K562 (cell line): Measurements from ENCODE around the gene SAP25. TPM values are rescaled to one million over a fixed set of nuclear protein-coding genes. Genes with fewer than 3 reads are reported as not detected.

Experiments used
- BRCA1 ChIP-seq, 2 experiments: fragments of 450-650 bp in 1 of 2; sonication (generic) in 1 of 2; formaldehyde crosslinking in 1 of 2; IDR thresholded peaks; 2 replicates each; pipeline versions ENCODE4 v1.5.0 to v1.6.1; 2017 to 2020; ENCODE audit warnings: mild to moderate bottlenecking in 1 of 2, missing genetic modification reagents in 1 of 2
- CHD2 ChIP-seq: IDR thresholded peaks from 2 replicates; pipeline ENCODE4 v1.6.1; 2011; ENCODE audit warnings: low read depth, low read length
- HDAC1 ChIP-seq, 2 experiments: fragments of 450-650 bp; IDR thresholded peaks; 2 replicates each; pipeline ENCODE4 v1.6.1; 2016 to 2017; ENCODE audit warnings: inconsistent platforms in 1 of 2, mild to moderate bottlenecking in 1 of 2, moderate library complexity in 1 of 2
- RBM14 ChIP-seq: fragments of 200-400 bp; formaldehyde crosslinking; IDR thresholded peaks from 2 replicates; pipeline ENCODE4 v1.6.1; 2018; ENCODE audit warnings: low read depth, mild to moderate bottlenecking, low read length, moderate library complexity, borderline replicate concordance; ENCODE audit not compliant: insufficient read depth
- TEAD4 ChIP-seq, 2 experiments: sonication (generic) in 1 of 2; formaldehyde crosslinking in 1 of 2; IDR thresholded peaks; 2 replicates each; pipeline versions ENCODE4 v1.6.1 to v1.8.0; 2012 to 2022; ENCODE audit warnings: borderline replicate concordance in 1 of 2, inconsistent platforms in 1 of 2, low read length in 1 of 2, mild to moderate bottlenecking in 1 of 2, missing genetic modification reagents in 1 of 2
- YY1 ChIP-seq, 3 experiments: IDR thresholded peaks; 2 replicates each; pipeline ENCODE4 v1.6.1; 2011; ENCODE audit warnings: low read length in 2 of 3, mild to moderate bottlenecking in 2 of 3, moderate library complexity in 2 of 3, borderline replicate concordance in 1 of 3, control low read depth in 1 of 3, low read depth in 1 of 3; ENCODE audit not compliant: insufficient read depth in 3 of 3, insufficient replicate concordance in 2 of 3, control insufficient read depth in 1 of 3, insufficient read length in 1 of 3; ENCODE audit errors: extremely low read depth in 1 of 3
- ZNF830 ChIP-seq: fragments of 250-450 bp; sonication (Bioruptor Pico); IDR thresholded peaks from 2 replicates; pipeline ENCODE4 v1.5.0; 2021; ENCODE audit warnings: mild to moderate bottlenecking
- polyA plus RNA-seq, 8 experiments: library from polyadenylated mRNA; depleted of rRNA in 4 of 8; stranded (reverse) in 5 of 8; unstranded in 3 of 8; fragments of >200 nt; fragmentation: Nextera tagmentation in 2 of 8; fragmentation: Illumina TruSeq in 1 of 8; extraction: Ambion mirVana in 2 of 8; extraction: Trizol in 1 of 8; gene quantifications; 2 replicates each; pipeline versions ENCODE4 v1.2.1 to v1.2.3, GENCODE V29; 2011 to 2014; ENCODE audit warnings: inconsistent platforms in 1 of 8, missing spikeins in 1 of 8
- total RNA-seq, 7 experiments: library from RNA; depleted of rRNA in 6 of 7; stranded (reverse); fragments of >200 nt in 6 of 7; fragmentation: Illumina TruSeq in 2 of 7; extraction: Trizol in 2 of 7; gene quantifications; 2 replicates each; pipeline versions ENCODE4 v1.2.1 to v1.2.3, GENCODE V29; 2011 to 2021; ENCODE audit warnings: low replicate concordance in 1 of 7
- TF ChIP-seq, protein P1 (sequence below): fragments of 250-450 bp; sonication (Bioruptor Pico); IDR thresholded peaks from 2 replicates; pipeline ENCODE4 v1.8.0; 2021; ENCODE audit warnings: mild to moderate bottlenecking, moderate library complexity
- TF ChIP-seq, protein P2 (sequence below): sonication (generic); formaldehyde crosslinking; IDR thresholded peaks from 2 replicates; pipeline ENCODE4 v1.9.0; 2022; ENCODE audit warnings: mild to moderate bottlenecking, missing genetic modification reagents
- TF ChIP-seq, protein P3 (sequence below): fragments of 450-650 bp; formaldehyde crosslinking; conservative IDR thresholded peaks from 2 replicates; pipeline ENCODE4 v1.4.0; 2022; ENCODE audit warnings: mild to moderate bottlenecking, missing genetic modification characterization
- TF ChIP-seq, protein P4 (sequence below): sonication (generic); formaldehyde crosslinking; IDR thresholded peaks from 2 replicates; pipeline ENCODE4 v1.8.0; 2023; ENCODE audit warnings: mild to moderate bottlenecking, missing genetic modification reagents
- TF ChIP-seq, protein P5 (sequence below): sonication (generic); formaldehyde crosslinking; IDR thresholded peaks from 2 replicates; pipeline ENCODE4 v1.8.1; 2023; ENCODE audit warnings: mild to moderate bottlenecking, missing genetic modification reagents
- TF ChIP-seq, protein P6 (sequence below): fragments of 450-650 bp; IDR thresholded peaks from 2 replicates; pipeline ENCODE4 v1.6.1; 2016; ENCODE audit warnings: borderline replicate concordance

The SAP25 gene
- total and polyA plus RNA-seq, 9 of the 15 experiments (the other 6 are each of a cell fraction or from before 2014, with no cell fraction given) = 0.13 to 5.3 (median 0.78) TPM; not detected in 1

DNA sequence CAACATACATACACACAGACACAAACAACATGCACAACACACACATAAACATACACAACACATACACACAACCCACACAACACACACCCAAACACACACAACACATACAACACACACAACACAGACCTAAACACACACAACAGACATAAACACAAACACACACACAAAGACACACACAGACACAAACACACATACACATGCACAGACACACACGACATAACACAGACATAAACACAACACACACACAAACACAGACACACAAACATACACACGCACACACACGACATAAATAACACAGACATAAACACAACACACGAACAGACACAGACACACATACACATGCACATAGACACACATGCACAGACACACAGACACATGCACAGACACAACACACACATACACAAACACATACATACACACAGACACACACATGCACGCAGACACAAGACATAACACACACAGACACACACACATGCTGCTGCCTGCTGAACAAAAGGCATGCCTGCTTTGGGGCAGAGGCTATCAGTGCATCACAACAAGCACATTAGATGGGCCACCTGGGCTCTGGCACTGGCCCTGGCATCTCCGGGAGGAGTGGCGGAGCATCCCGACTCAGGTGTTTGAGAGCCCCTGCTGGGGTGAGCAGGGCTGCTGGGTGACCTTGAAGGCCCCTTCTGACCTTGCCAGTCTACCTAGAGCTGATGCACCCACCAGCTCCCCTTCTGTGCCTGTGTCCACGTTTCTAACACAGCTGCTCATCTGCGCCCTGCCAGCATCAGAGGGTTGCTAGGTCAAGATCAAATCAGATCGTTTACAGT, 7.0 kb upstream of the SAP25 start (continued):
- TF ChIP-seq, protein P1, sequence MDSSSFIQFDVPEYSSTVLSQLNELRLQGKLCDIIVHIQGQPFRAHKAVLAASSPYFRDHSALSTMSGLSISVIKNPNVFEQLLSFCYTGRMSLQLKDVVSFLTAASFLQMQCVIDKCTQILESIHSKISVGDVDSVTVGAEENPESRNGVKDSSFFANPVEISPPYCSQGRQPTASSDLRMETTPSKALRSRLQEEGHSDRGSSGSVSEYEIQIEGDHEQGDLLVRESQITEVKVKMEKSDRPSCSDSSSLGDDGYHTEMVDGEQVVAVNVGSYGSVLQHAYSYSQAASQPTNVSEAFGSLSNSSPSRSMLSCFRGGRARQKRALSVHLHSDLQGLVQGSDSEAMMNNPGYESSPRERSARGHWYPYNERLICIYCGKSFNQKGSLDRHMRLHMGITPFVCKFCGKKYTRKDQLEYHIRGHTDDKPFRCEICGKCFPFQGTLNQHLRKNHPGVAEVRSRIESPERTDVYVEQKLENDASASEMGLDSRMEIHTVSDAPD (CRISPR knock-in tag) = no peak
- TF ChIP-seq, protein P2, sequence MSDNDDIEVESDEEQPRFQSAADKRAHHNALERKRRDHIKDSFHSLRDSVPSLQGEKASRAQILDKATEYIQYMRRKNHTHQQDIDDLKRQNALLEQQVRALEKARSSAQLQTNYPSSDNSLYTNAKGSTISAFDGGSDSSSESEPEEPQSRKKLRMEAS (CRISPR knock-in tag) = no peak; the same call in none of the 2 replicates
- TF ChIP-seq ZNF830 (CRISPR knock-in tag) (no peak), TEAD4 (IDR thresholded peaks at IDR 0.05; ENCODE audit: low read length) (no peak), TEAD4 (CRISPR knock-in tag; IDR thresholded peaks at IDR 0.05; ENCODE audit: borderline replicate concordance) (no peak), BRCA1 (IDR thresholded peaks at IDR 0.05) (no peak), BRCA1 (CRISPR knock-in tag; IDR thresholded peaks at IDR 0.05) (no peak), YY1 (IDR thresholded peaks at IDR 0.05; ENCODE audit: borderline replicate concordance in 1 of 3, control insufficient read depth in 1 of 3, extremely low read depth in 1 of 3, insufficient read depth in 3 of 3, insufficient read length in 1 of 3, insufficient replicate concordance in 2 of 3, low read depth in 1 of 3, low read length in 2 of 3) (no peak), HDAC1 (IDR thresholded peaks at IDR 0.05) (peak in 1 of 2 experiments; percentile 75; a peak in 2 of 4 replicates), CHD2 (no peak), RBM14 (no peak)
- TF ChIP-seq, protein P3, sequence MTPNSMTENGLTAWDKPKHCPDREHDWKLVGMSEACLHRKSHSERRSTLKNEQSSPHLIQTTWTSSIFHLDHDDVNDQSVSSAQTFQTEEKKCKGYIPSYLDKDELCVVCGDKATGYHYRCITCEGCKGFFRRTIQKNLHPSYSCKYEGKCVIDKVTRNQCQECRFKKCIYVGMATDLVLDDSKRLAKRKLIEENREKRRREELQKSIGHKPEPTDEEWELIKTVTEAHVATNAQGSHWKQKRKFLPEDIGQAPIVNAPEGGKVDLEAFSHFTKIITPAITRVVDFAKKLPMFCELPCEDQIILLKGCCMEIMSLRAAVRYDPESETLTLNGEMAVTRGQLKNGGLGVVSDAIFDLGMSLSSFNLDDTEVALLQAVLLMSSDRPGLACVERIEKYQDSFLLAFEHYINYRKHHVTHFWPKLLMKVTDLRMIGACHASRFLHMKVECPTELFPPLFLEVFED (CRISPR knock-in tag) = peak; percentile 85; the same call in 1 of the 2 replicates
- TF ChIP-seq, protein P4, sequence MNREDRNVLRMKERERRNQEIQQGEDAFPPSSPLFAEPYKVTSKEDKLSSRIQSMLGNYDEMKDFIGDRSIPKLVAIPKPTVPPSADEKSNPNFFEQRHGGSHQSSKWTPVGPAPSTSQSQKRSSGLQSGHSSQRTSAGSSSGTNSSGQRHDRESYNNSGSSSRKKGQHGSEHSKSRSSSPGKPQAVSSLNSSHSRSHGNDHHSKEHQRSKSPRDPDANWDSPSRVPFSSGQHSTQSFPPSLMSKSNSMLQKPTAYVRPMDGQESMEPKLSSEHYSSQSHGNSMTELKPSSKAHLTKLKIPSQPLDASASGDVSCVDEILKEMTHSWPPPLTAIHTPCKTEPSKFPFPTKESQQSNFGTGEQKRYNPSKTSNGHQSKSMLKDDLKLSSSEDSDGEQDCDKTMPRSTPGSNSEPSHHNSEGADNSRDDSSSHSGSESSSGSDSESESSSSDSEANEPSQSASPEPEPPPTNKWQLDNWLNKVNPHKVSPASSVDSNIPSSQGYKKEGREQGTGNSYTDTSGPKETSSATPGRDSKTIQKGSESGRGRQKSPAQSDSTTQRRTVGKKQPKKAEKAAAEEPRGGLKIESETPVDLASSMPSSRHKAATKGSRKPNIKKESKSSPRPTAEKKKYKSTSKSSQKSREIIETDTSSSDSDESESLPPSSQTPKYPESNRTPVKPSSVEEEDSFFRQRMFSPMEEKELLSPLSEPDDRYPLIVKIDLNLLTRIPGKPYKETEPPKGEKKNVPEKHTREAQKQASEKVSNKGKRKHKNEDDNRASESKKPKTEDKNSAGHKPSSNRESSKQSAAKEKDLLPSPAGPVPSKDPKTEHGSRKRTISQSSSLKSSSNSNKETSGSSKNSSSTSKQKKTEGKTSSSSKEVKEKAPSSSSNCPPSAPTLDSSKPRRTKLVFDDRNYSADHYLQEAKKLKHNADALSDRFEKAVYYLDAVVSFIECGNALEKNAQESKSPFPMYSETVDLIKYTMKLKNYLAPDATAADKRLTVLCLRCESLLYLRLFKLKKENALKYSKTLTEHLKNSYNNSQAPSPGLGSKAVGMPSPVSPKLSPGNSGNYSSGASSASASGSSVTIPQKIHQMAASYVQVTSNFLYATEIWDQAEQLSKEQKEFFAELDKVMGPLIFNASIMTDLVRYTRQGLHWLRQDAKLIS (CRISPR knock-in tag) = no peak
- TF ChIP-seq, protein P5, sequence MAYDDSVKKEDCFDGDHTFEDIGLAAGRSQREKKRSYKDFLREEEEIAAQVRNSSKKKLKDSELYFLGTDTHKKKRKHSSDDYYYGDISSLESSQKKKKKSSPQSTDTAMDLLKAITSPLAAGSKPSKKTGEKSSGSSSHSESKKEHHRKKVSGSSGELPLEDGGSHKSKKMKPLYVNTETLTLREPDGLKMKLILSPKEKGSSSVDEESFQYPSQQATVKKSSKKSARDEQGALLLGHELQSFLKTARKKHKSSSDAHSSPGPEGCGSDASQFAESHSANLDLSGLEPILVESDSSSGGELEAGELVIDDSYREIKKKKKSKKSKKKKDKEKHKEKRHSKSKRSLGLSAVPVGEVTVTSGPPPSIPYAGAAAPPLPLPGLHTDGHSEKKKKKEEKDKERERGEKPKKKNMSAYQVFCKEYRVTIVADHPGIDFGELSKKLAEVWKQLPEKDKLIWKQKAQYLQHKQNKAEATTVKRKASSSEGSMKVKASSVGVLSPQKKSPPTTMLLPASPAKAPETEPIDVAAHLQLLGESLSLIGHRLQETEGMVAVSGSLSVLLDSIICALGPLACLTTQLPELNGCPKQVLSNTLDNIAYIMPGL = no peak
- TF ChIP-seq, protein P6, sequence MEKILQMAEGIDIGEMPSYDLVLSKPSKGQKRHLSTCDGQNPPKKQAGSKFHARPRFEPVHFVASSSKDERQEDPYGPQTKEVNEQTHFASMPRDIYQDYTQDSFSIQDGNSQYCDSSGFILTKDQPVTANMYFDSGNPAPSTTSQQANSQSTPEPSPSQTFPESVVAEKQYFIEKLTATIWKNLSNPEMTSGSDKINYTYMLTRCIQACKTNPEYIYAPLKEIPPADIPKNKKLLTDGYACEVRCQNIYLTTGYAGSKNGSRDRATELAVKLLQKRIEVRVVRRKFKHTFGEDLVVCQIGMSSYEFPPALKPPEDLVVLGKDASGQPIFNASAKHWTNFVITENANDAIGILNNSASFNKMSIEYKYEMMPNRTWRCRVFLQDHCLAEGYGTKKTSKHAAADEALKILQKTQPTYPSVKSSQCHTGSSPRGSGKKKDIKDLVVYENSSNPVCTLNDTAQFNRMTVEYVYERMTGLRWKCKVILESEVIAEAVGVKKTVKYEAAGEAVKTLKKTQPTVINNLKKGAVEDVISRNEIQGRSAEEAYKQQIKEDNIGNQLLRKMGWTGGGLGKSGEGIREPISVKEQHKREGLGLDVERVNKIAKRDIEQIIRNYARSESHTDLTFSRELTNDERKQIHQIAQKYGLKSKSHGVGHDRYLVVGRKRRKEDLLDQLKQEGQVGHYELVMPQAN = peak; percentile 70
